ENCODE data around the gene B3GAT3. TPM values are rescaled to one million over a fixed set of nuclear protein-coding genes. Genes with fewer than 3 reads are reported as not detected.
A peak's percentile ranks its signal among the peaks of the same experiment; 100 is the strongest.

Gene B3GAT3
- total and polyA plus RNA-seq, 12 donors, result 5.9 to 83.3 (median 35.6) TPM

DNA sequence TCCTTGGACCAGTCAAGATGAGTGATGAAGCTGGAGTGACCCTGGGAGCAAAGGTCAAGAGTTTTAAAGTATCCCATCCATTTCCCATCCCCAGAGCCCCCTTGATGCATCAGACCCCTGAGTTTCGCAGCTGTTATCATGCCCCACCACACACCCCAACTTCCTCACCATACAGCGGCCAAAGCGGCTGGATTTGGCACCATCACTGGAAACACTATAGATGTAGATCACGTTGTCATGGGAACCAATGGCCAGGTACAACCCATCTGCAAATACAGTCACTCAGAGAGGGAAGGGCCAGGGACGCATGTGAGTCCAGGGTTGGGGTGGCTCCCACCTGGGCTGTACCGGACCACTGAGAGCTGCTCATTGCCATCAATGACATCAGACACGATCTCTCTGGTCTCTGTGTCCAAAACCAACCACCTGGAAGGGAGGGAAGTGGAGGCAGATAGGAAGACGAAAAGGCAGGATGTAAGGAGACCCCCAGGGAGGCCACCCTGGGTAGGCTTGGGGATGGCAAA is 17.9 kb downstream of the B3GAT3 start:
- WGBS, 4 donors, result 90 to 94% (median 92%) methylated on average over 8 of the region's 8 CpGs
- no peak for TF ChIP-seq CTCF (IDR thresholded peaks at IDR 0.05)
- no peak for TF ChIP-seq POLR2A (IDR thresholded peaks at IDR 0.05)
- intact Hi-C loops (cut with DNase I), result no loop called here
- Histone ChIP-seq H3K4me3 (no peak overlapping the region), H3K4me1 (replicated peaks in 1 of 2) (peaks cover 23 to 27% of the 10 kb centered on the region in 2 donors), H3K9me3 (replicated peaks in 1 of 3) (no peaks in the 10 kb centered on the region), H3K27ac (no peak overlapping the region), H3K36me3 (replicated peaks in 1 of 2) (peaks cover 0 to 37% of the 10 kb centered on the region in 2 donors), H3K27me3 (no peaks in the 10 kb centered on the region)
- no peak for DNase-seq

DNA sequence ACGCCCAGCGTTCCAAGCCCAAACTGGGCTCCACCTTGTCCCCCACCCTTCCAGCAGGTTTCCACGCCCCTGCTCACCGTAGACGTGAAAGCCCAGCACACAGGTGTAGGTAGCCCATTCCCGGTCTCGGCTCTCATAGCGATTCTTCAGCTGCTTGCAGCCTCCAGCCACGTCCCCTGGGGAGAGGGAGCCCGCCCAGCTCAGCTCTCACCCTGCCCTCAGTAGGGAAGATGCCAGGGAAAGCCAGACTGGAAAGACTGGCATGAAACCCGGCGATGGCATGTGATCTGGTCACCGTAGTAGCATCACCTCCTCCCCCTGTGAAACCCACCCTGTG is 18.7 kb downstream of the B3GAT3 start:
- Histone ChIP-seq H3K36me3 (replicated peaks in 1 of 2) (peaks cover 0 to 33% of the 10 kb centered on the region in 2 donors), H3K9me3 (replicated peaks in 1 of 3) (no peaks in the 10 kb centered on the region), H3K4me3 (peak overlapping the region in 2 of 4 donors; percentile 63 to 99), H3K27ac (peak overlapping the region in 3 of 5 donors; percentile 51 to 98 (median 94)), H3K27me3 (no peaks in the 10 kb centered on the region), H3K4me1 (replicated peaks in 1 of 2) (peaks cover 26 to 34% of the 10 kb centered on the region in 2 donors)
- intact Hi-C loops (cut with DNase I), result no loop called here
- no peak for TF ChIP-seq POLR2A (IDR thresholded peaks at IDR 0.05)
- no peak for TF ChIP-seq CTCF (IDR thresholded peaks at IDR 0.05)
- 68 to 95% (median 85%) methylated on average over 3 to 13 of the region's 13 CpGs for WGBS, 4 donors
- DNase-seq, result no peak

DNA sequence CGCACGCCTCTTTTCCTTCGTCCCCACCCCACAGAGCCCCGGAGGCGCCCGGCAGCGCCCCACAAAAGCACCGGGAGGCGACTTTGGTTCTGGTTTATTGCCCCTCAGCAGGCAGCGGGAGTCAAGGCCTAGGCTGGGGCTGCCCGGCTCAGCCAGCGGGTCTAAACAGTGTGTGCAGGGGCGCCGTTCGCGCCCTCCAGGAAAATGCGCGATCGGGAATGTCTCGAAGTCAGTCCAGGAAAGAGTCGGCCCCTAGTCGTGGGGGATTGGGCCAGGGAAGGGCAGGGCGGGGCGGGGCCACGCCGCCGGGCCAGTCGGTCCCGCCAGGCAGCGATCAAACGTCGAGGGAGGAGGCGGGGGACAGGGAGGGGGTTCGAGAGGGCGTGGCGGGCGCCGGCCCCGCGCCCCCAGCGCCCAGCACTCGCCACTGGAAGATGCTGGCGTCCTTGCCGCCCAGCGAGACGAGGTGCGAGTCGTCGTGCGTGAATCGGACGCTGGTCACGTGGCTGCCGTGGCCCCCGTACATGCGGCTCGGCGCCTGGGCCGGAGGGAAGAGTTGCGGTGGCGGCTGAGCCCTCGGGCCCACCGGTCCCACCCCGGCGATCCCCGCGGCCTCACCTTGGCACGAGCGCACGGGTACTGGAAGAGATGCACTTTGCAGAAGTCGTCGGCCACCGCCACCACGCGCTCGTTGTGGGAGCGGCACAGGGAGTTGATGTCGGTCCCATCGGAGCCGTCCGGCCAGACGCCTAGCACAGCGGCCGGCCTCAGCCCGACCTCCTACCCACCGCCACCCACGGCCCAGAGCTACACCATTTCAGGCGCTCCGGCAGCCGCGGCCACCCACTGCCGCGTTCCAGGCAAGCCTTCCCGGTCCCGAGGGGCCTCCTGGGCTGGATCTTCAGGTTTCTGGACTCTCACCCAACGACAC is 19.4 kb downstream of the B3GAT3 start:
- H3K4me3 ChIP-seq, result peak overlapping the region in 3 of 4 donors; percentile 9 to 99 (median 63)
- H3K36me3 ChIP-seq (replicated peaks in 1 of 2), result peaks cover 0 to 35% of the 10 kb centered on the region in 2 donors
- H3K4me1 ChIP-seq (replicated peaks in 1 of 2), result peaks cover 26 to 34% of the 10 kb centered on the region in 2 donors
- no peaks in the 10 kb centered on the region for H3K27me3 ChIP-seq
- TF ChIP-seq POLR2A (IDR thresholded peaks at IDR 0.05) (no peak), CTCF (IDR thresholded peaks at IDR 0.05) (peak in 1 of 6 experiments; percentile 18)
- H3K9me3 ChIP-seq (replicated peaks in 1 of 3), result no peaks in the 10 kb centered on the region
- peak overlapping the region in 4 of 5 donors; percentile 51 to 98 (median 93) for H3K27ac ChIP-seq
- 0 to 38% (median 12%) methylated on average over 4 to 96 of the region's 96 CpGs for WGBS, 4 donors
- intact Hi-C loops (cut with DNase I), result no loop called here
- peak; percentile 69 to 87 (median 84) for DNase-seq

- Histone ChIP-seq H3K27ac (peak within 1 kb of the TSS; percentile 78 to 98 (median 92)), H3K36me3 (replicated peaks in 1 of 2) (peaks cover 0 to 38% of the 10 kb centered on the region in 2 donors), H3K27me3 (no peaks in the 10 kb centered on the region), H3K4me3 (peak within 1 kb of the TSS; percentile 37 to 99 (median 80)), H3K4me1 (replicated peaks in 1 of 2) (peaks cover 26 to 34% of the 10 kb centered on the region in 2 donors), H3K9me3 (replicated peaks in 1 of 3) (no peaks in the 10 kb centered on the region)
- 0 to 1% (median 0%) methylated on average over 8 to 83 of the region's 83 CpGs for WGBS, 4 donors
- intact Hi-C loops (cut with DNase I), result no loop called here
- peak; percentile 98 to 99 (median 98) for DNase-seq
- TF ChIP-seq CTCF (IDR thresholded peaks at IDR 0.05) (no peak), POLR2A (IDR thresholded peaks at IDR 0.05) (peak; percentile 47 to 59)
Measured at GRCh38 chr11:62601372-62602140, 20.2 kb downstream of the B3GAT3 start, which contains the start of gene MTA2. Gene MTA2 (minus strand): TSS chr11:62601865. CDS start chr11:62601450, 415 bp downstream.
